ENCODE data around the gene VEGFA. TPM values are rescaled to one million over a fixed set of nuclear protein-coding genes. Genes with fewer than 3 reads are reported as not detected.
A peak's percentile ranks its signal among the peaks of the same experiment; 100 is the strongest.

Gene VEGFA
- 10 to 100 TPM; 36.2 to 91.3 (median 70.4) TPM for total RNA-seq

DNA sequence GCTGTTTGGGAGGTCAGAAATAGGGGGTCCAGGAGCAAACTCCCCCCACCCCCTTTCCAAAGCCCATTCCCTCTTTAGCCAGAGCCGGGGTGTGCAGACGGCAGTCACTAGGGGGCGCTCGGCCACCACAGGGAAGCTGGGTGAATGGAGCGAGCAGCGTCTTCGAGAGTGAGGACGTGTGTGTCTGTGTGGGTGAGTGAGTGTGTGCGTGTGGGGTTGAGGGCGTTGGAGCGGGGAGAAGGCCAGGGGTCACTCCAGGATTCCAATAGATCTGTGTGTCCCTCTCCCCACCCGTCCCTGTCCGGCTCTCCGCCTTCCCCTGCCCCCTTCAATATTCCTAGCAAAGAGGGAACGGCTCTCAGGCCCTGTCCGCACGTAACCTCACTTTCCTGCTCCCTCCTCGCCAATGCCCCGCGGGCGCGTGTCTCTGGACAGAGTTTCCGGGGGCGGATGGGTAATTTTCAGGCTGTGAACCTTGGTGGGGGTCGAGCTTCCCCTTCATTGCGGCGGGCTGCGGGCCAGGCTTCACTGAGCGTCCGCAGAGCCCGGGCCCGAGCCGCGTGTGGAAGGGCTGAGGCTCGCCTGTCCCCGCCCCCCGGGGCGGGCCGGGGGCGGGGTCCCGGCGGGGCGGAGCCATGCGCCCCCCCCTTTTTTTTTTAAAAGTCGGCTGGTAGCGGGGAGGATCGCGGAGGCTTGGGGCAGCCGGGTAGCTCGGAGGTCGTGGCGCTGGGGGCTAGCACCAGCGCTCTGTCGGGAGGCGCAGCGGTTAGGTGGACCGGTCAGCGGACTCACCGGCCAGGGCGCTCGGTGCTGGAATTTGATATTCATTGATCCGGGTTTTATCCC is at the start of gene VEGFA:
VEGFA (plus strand) TSS at position 686 of the 846 bp plus-strand sequence.
- peak within 1 kb of the TSS; percentile 85 for H3K4me3 ChIP-seq (ENCODE audit: low read depth, poor library complexity, severe bottlenecking)
- peak; percentile 89 to 98 for DNase-seq (ENCODE audit: low spot score in 2 of 2)
- TF ChIP-seq POLR2A (IDR thresholded peaks at IDR 0.05): no peak
- TF ChIP-seq, protein P1, sequence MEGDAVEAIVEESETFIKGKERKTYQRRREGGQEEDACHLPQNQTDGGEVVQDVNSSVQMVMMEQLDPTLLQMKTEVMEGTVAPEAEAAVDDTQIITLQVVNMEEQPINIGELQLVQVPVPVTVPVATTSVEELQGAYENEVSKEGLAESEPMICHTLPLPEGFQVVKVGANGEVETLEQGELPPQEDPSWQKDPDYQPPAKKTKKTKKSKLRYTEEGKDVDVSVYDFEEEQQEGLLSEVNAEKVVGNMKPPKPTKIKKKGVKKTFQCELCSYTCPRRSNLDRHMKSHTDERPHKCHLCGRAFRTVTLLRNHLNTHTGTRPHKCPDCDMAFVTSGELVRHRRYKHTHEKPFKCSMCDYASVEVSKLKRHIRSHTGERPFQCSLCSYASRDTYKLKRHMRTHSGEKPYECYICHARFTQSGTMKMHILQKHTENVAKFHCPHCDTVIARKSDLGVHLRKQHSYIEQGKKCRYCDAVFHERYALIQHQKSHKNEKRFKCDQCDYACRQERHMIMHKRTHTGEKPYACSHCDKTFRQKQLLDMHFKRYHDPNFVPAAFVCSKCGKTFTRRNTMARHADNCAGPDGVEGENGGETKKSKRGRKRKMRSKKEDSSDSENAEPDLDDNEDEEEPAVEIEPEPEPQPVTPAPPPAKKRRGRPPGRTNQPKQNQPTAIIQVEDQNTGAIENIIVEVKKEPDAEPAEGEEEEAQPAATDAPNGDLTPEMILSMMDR (IDR thresholded peaks at IDR 0.05): peak in 1 of 3 donors; percentile 94
- 0 to 1% methylated on average over 52 to 60 of the region's 62 CpGs for WGBS, 2 donors
- intact Hi-C loops (cut with DNase I; ENCODE audit: low total_unique reads): loop anchor here (2.0 kb wide), 1 partner anchor 307 kb away; no protein-coding TSS in a partner anchor

DNA sequence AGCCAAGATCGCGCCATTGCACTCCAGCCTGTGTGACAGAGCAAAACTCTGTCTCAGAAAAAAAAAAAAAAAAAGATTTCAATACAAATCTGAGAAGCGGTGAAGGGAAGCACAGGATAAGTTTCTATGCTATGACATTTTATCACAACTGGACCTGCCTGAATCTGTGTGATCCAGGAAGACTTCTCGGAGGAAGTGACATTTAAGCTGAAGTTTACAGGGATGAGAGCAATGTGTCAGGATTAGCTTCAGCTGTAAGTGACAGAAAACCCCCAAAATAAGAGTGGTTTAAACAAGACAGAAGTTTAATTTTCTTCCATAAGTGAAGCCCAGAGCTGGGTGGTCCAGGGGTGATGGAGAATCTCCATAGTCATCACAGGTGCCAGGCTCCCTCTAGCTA is 49.0 kb upstream of the VEGFA start:
- DNase-seq (ENCODE audit: low spot score in 2 of 2): no peak
- TF ChIP-seq, protein P1 (IDR thresholded peaks at IDR 0.05): no peak
- TF ChIP-seq POLR2A (IDR thresholded peaks at IDR 0.05): no peak
- intact Hi-C loops (cut with DNase I; ENCODE audit: low total_unique reads): loop anchor here (5.0 kb wide), 1 partner anchor 356 kb away; no protein-coding TSS in a partner anchor
- 80 to 92% methylated on average over 4 of the region's 4 CpGs for WGBS, 2 donors
- H3K4me3 ChIP-seq (ENCODE audit: low read depth, poor library complexity, severe bottlenecking): no peak overlapping the region

DNA sequence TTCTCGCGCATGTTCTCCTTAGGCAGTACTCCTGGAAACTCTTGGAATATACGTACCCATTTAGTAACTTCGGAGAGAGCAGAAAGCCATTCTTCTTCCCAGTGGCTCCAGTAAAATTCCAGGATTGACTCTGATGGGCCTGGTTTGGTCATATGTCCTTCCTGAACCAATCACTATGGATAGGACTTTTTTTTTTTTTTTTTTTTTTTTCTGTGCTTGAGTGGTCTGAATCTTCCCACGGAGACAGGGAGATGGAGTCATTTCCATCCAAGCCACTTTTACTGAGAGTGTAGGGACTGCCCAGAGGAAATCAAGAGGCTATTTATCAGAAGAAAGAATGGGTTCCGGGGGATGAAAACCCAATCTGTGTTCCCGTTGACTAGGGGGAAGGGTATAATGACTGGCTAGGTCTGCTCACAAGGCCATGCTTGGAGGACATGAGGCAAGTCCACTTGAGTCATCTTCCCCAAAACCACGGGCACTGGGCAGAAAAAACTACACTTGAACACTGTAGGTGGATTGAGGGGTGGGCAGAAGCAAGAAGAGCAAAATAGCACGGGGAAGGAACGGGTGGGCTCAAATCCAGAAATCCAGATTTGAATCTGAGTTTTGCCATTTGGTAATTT is 47.0 kb upstream of the VEGFA start:
- intact Hi-C loops (cut with DNase I; ENCODE audit: low total_unique reads): loop anchor here (5.0 kb wide), 1 partner anchor 354 kb away; no protein-coding TSS in a partner anchor
- no peak for DNase-seq (ENCODE audit: low spot score in 2 of 2)
- TF ChIP-seq, protein P1 (IDR thresholded peaks at IDR 0.05): no peak
- no peak for TF ChIP-seq POLR2A (IDR thresholded peaks at IDR 0.05)
- WGBS, 2 donors: 88 to 91% methylated on average over 10 of the region's 10 CpGs
- H3K4me3 ChIP-seq (ENCODE audit: low read depth, poor library complexity, severe bottlenecking): no peak overlapping the region

DNA sequence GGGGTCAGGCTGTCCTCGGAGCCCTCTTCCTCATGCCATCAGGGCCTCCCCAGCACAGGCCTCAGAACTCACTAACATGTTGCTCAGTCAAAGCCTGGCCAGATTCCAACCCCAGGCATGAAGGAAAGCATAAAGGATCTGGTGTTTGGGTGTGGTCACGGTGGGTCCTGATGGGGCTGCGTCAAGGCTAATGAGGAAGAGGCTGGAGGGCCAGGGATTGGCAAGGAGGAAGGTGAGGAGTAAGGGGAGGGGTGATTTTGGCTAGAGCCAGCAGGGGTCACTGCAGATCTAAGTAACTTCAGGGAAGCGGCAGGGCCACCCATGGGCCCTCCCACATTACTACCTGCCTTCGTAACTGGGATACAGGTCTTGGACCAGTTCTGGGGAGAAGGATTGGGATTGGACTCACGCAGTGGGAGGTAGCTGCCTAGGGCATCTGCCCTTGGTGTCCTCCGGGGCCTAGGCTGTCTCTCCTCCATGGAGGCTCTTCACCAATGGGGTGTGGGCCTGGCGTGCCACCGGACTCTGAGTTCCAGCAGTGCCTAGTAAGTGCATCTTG is 46.2 kb upstream of the VEGFA start:
- H3K4me3 ChIP-seq (ENCODE audit: low read depth, poor library complexity, severe bottlenecking): no peak overlapping the region
- TF ChIP-seq POLR2A (IDR thresholded peaks at IDR 0.05): no peak
- TF ChIP-seq, protein P1 (IDR thresholded peaks at IDR 0.05): no peak
- intact Hi-C loops (cut with DNase I; ENCODE audit: low total_unique reads): loop anchor here (5.0 kb wide), 1 partner anchor 353 kb away; no protein-coding TSS in a partner anchor
- DNase-seq (ENCODE audit: low spot score in 2 of 2): peak; percentile 56 to 92
- WGBS, 2 donors: 56 to 59% methylated on average over 9 of the region's 9 CpGs

DNA sequence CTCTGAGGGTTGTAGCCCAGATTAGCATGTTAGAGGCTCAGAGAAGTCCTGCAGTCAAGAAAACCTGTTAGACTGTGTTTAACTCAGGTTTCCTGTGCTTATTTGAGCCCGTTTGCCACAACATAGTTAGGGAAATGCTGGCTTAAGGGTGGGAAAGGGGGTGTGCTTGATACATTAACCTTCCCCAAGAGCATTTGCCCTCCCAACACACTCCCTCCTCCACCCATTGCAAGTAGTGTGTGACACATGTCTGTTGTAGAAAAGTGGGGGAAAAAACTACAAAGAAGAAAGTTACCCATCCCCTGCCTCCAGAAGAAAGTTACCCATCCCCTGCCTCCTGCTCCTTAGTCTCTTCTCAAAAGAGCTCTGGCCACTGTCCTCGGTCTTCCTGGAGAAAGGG is 45.7 kb upstream of the VEGFA start:
- intact Hi-C loops (cut with DNase I; ENCODE audit: low total_unique reads): loop anchor here (5.0 kb wide), 1 partner anchor 353 kb away; no protein-coding TSS in a partner anchor
- H3K4me3 ChIP-seq (ENCODE audit: low read depth, poor library complexity, severe bottlenecking): no peak overlapping the region

More for the DNA sequence above, 45.7 kb upstream of the VEGFA start:
- DNase-seq (ENCODE audit: low spot score in 2 of 2): no peak
- no peak for TF ChIP-seq POLR2A (IDR thresholded peaks at IDR 0.05)
- WGBS, 2 donors: 54 to 70% methylated on average over 2 of the region's 2 CpGs

Measured in lower leg skin (tissue), 4 donors.